H9 (cell line): Measurements from ENCODE around the gene ARPC4. TPM values are rescaled to one million over a fixed set of nuclear protein-coding genes. Genes with fewer than 3 reads are reported as not detected.

Experiments
- DNase-seq: peaks from one replicate; pipeline ENCODE4 v3.0.0-alpha.2; 2017
- H2AFZ ChIP-seq: one replicate; pipeline ENCODE4 v1.6.1; 2013; ENCODE audit warnings: mild to moderate bottlenecking, low read length, control low read depth, moderate library complexity
- H2AK5ac ChIP-seq: 2 replicates; pipeline ENCODE4 v1.6.1; 2013; ENCODE audit warnings: low read length, control low read depth, mixed read lengths; ENCODE audit not compliant: insufficient read length
- H2BK120ac ChIP-seq: one replicate; pipeline ENCODE4 v1.6.1; 2013; ENCODE audit warnings: low read depth, mild to moderate bottlenecking, low read length, control low read depth, inconsistent platforms; ENCODE audit not compliant: poor library complexity, severe bottlenecking
- H2BK12ac ChIP-seq: 2 replicates; pipeline ENCODE4 v1.6.1; 2013; ENCODE audit warnings: low read length, control low read depth, mixed read lengths, low read depth; ENCODE audit not compliant: insufficient read length
- H2BK15ac ChIP-seq: 2 replicates; pipeline ENCODE4 v1.6.1; 2013; ENCODE audit warnings: low read depth, low read length, control low read depth
- H2BK20ac ChIP-seq: one replicate; pipeline ENCODE4 v1.6.1; 2013; ENCODE audit warnings: low read depth, mild to moderate bottlenecking, low read length, control low read depth, inconsistent platforms; ENCODE audit not compliant: poor library complexity, severe bottlenecking
- H2BK5ac ChIP-seq: 2 replicates; pipeline ENCODE4 v1.6.1; 2013; ENCODE audit warnings: low read length, control low read depth, mixed read lengths; ENCODE audit not compliant: insufficient read length
- H3K14ac ChIP-seq: 2 replicates; pipeline ENCODE4 v1.6.1; 2013; ENCODE audit warnings: low read length, control low read depth; ENCODE audit not compliant: insufficient read depth
- H3K18ac ChIP-seq: 2 replicates; pipeline ENCODE4 v1.6.1; 2013; ENCODE audit warnings: low read depth, mild to moderate bottlenecking, mixed read lengths, low read length, control low read depth; ENCODE audit not compliant: insufficient read length
- H3K23ac ChIP-seq: 2 replicates; pipeline ENCODE4 v1.6.1; 2013; ENCODE audit warnings: low read length, control low read depth, mixed read lengths, low read depth; ENCODE audit not compliant: insufficient read length
- H3K23me2 ChIP-seq: 2 replicates; pipeline ENCODE4 v1.6.1; 2013; ENCODE audit warnings: low read depth, mild to moderate bottlenecking, mixed read lengths, low read length, control low read depth; ENCODE audit not compliant: insufficient read length, poor library complexity, severe bottlenecking
- H3K27ac ChIP-seq: 2 replicates; pipeline ENCODE4 v1.5.1; 2013; ENCODE audit warnings: low read length, control low read depth, mixed read lengths, low read depth; ENCODE audit not compliant: insufficient read length
- H3K27me3 ChIP-seq: 2 replicates; pipeline ENCODE4 v1.6.1; 2013; ENCODE audit warnings: low read length, control low read depth, inconsistent platforms; ENCODE audit not compliant: insufficient read depth
- H3K4ac ChIP-seq: 2 replicates; pipeline ENCODE4 v1.6.1; 2013; ENCODE audit warnings: low read depth, mild to moderate bottlenecking, control low read depth, inconsistent platforms, low read length, moderate library complexity
- H3K4me1 ChIP-seq: 2 replicates; pipeline ENCODE4 v1.6.1; 2013; ENCODE audit warnings: low read length, control low read depth, inconsistent platforms; ENCODE audit not compliant: insufficient read depth
- H3K4me2 ChIP-seq: 2 replicates; pipeline ENCODE4 v1.6.1; 2013; ENCODE audit warnings: low read length, control low read depth, mixed read lengths; ENCODE audit not compliant: insufficient read length, insufficient read depth
- H3K56ac ChIP-seq: 2 replicates; pipeline ENCODE4 v1.6.1; 2013; ENCODE audit warnings: low read depth, mild to moderate bottlenecking, mixed read lengths, low read length, control low read depth; ENCODE audit not compliant: insufficient read length
- H3K79me1 ChIP-seq: 2 replicates; pipeline ENCODE4 v1.6.1; 2013; ENCODE audit warnings: low read depth, mild to moderate bottlenecking, moderate library complexity, low read length, control low read depth, inconsistent platforms; ENCODE audit not compliant: insufficient read depth, poor library complexity, severe bottlenecking
- H3K79me2 ChIP-seq: 2 replicates; pipeline ENCODE4 v1.6.1; 2013; ENCODE audit warnings: low read length, control low read depth, inconsistent platforms; ENCODE audit not compliant: insufficient read depth
- H3K9ac ChIP-seq: 2 replicates; pipeline ENCODE4 v1.6.1; 2013; ENCODE audit warnings: low read length, control low read depth, mixed read lengths; ENCODE audit not compliant: insufficient read length; ENCODE audit errors: extremely low read depth
- H3K9me3 ChIP-seq: one replicate; pipeline ENCODE4 v1.6.1; 2013; ENCODE audit warnings: low read depth, low read length, inconsistent platforms; ENCODE audit not compliant: control insufficient read depth
- H3T11ph ChIP-seq: one replicate; pipeline ENCODE4 v1.6.1; 2013; ENCODE audit warnings: mild to moderate bottlenecking, low read length, control low read depth, inconsistent platforms
- H4K20me1 ChIP-seq: one replicate; pipeline ENCODE4 v1.6.1; 2013; ENCODE audit not compliant: control insufficient read depth, insufficient read length, insufficient read depth
- H4K5ac ChIP-seq: 2 replicates; pipeline ENCODE4 v1.6.1; 2013; ENCODE audit warnings: low read depth, mild to moderate bottlenecking, mixed read lengths, low read length, control low read depth; ENCODE audit not compliant: insufficient read length
- H4K8ac ChIP-seq: replicated peaks from 2 replicates; pipeline ENCODE4 v1.6.1; 2013; ENCODE audit warnings: low read length, control low read depth, mixed read lengths, low read depth; ENCODE audit not compliant: insufficient read length
- H4K91ac ChIP-seq: 2 replicates; pipeline ENCODE4 v1.6.1; 2013; ENCODE audit warnings: low read depth, mild to moderate bottlenecking, moderate library complexity, mixed read lengths, low read length, control low read depth; ENCODE audit not compliant: insufficient read length
- H3K27ac Mint-ChIP-seq, 3 experiments: 2 replicates in 2 of 3; 3 replicates in 1 of 3; pipeline ENCODE4 v1.8.0; 2020 to 2021; ENCODE audit warnings: mixed read lengths in 3 of 3, mild to moderate bottlenecking in 1 of 3, moderate library complexity in 1 of 3
- H3K27me3 Mint-ChIP-seq: 2 replicates; pipeline ENCODE4 v1.8.0; 2021; ENCODE audit warnings: low read depth, mild to moderate bottlenecking, moderate library complexity, mixed read lengths
- H3K36me3 Mint-ChIP-seq, 3 experiments: 2 replicates in 2 of 3; 3 replicates in 1 of 3; pipeline ENCODE4 v1.8.0; 2020 to 2021; ENCODE audit warnings: low read depth in 3 of 3, mixed read lengths in 3 of 3; ENCODE audit not compliant: insufficient read depth in 1 of 3
- H3K4me1 Mint-ChIP-seq, 2 experiments: 2 replicates each; pipeline ENCODE4 v1.8.0; 2020; ENCODE audit warnings: mixed read lengths in 2 of 2
- H3K4me3 Mint-ChIP-seq, 2 experiments: 2 replicates in 1 of 2; 3 replicates in 1 of 2; pipeline ENCODE4 v1.8.0; 2020 to 2021; ENCODE audit warnings: mild to moderate bottlenecking in 2 of 2, mixed read lengths in 2 of 2, moderate library complexity in 1 of 2
- H3K9me3 Mint-ChIP-seq, 2 experiments: 2 replicates in 1 of 2; 3 replicates in 1 of 2; pipeline ENCODE4 v1.8.0; 2020; ENCODE audit warnings: mild to moderate bottlenecking in 2 of 2, mixed read lengths in 2 of 2, moderate library complexity in 1 of 2
- CTCF ChIP-seq: fragments of 200-600 bp; sonication (generic); conservative IDR thresholded peaks from 3 replicates; pipeline ENCODE4 v1.8.0; 2021; ENCODE audit warnings: antibody characterized with exemption, mild to moderate bottlenecking
- WGBS: extraction: QIAGEN DNeasy Blood & Tissue Kit; methylation state at CpG from one replicate; pipeline ENCODE4 v1.1.7; 2013; ENCODE audit warnings: missing lambda C conversion rate, low lambda C conversion rate, mixed read lengths; ENCODE audit not compliant: insufficient read length; ENCODE audit errors: extremely low coverage; 5-methylcytosine and 5-hydroxymethylcytosine counted together
- total RNA-seq: library from RNA; stranded (reverse); gene quantifications from 2 replicates; pipeline ENCODE4 v1.2.1, GENCODE V29; 2021

The ARPC4 gene
- total RNA-seq, 1 experiment from 2014 or later = 161 TPM

- H3K23ac ChIP-seq = no peak overlapping the region
- Mint-ChIP-seq H3K4me3 (no peak overlapping the region), H3K27ac (no peak overlapping the region), H3K36me3 (peaks cover 24 to 58% (median 48%) of the 10 kb centered on the region in 3 experiments), H3K9me3 (no peaks in the 10 kb centered on the region), H3K27me3 (no peaks in the 10 kb centered on the region), H3K4me1 (peaks cover 0 to 3% of the 10 kb centered on the region in 2 experiments; a peak in 3 of 4 replicates)
- H3K79me2 ChIP-seq = no peaks in the 10 kb centered on the region
- no peak overlapping the region for H3K56ac ChIP-seq
- H3K27ac ChIP-seq = no peak overlapping the region
- no peak overlapping the region for H4K5ac ChIP-seq
- no peak overlapping the region for H2AK5ac ChIP-seq
- H3K79me1 ChIP-seq = no peaks in the 10 kb centered on the region
- H3K9ac ChIP-seq = no peak overlapping the region
- no peak overlapping the region for H4K91ac ChIP-seq
- H2BK120ac ChIP-seq = no peak overlapping the region
- no CpG with 5 or more reads among the region's 12 CpGs for WGBS
- no peaks in the 10 kb centered on the region for H3K23me2 ChIP-seq
- no peak for TF ChIP-seq CTCF
- no peak overlapping the region for H3T11ph ChIP-seq
- H3K27me3 ChIP-seq = no peaks in the 10 kb centered on the region; the same call in 1 of the 2 replicates
- H2BK20ac ChIP-seq = no peak overlapping the region
- no peak overlapping the region for H3K18ac ChIP-seq
- H3K4me2 ChIP-seq = no peak overlapping the region
- no peak overlapping the region for H2AFZ ChIP-seq
- no peak overlapping the region for H4K8ac ChIP-seq
- no peak overlapping the region for H2BK15ac ChIP-seq
- H2BK5ac ChIP-seq = no peak overlapping the region
- no peak for DNase-seq
- H3K4me1 ChIP-seq = no peaks in the 10 kb centered on the region
- no peak overlapping the region for H3K4ac ChIP-seq
- H3K9me3 ChIP-seq = no peaks in the 10 kb centered on the region
- no peak overlapping the region for H2BK12ac ChIP-seq
- no peaks in the 10 kb centered on the region for H4K20me1 ChIP-seq
- H3K14ac ChIP-seq = no peak overlapping the region; the same call in 1 of the 2 replicates
Measured at GRCh38 chr3:9837701-9838582, 45.1 kb downstream of the ARPC4 start.
